Fibroblast of villous mesenchyme (primary cell): ENCODE results near the gene CDH19. TPM values are rescaled to one million over a fixed set of nuclear protein-coding genes. Genes with fewer than 3 reads are reported as not detected.

Experiments
- DNase-seq: peaks from one replicate; pipeline ENCODE4 v3.0.0-alpha.2; 2010; ENCODE audit warnings: low read depth
- H3K4me3 ChIP-seq: 2 replicates; pipeline ENCODE4 v1.5.1; 2011; ENCODE audit warnings: low read depth, mild to moderate bottlenecking, low read length
- CTCF ChIP-seq: IDR thresholded peaks from 2 replicates; pipeline ENCODE4 v1.5.1; 2012; ENCODE audit warnings: low read depth, mild to moderate bottlenecking, low read length; ENCODE audit not compliant: insufficient read depth
- total RNA-seq: library from RNA; depleted of rRNA; stranded (reverse); fragments of >200 nt; gene quantifications from 2 replicates; pipeline ENCODE4 v1.2.3, GENCODE V29; 2012

CDH19 gene
- total RNA-seq, 1 donor, result not detected

DNA sequence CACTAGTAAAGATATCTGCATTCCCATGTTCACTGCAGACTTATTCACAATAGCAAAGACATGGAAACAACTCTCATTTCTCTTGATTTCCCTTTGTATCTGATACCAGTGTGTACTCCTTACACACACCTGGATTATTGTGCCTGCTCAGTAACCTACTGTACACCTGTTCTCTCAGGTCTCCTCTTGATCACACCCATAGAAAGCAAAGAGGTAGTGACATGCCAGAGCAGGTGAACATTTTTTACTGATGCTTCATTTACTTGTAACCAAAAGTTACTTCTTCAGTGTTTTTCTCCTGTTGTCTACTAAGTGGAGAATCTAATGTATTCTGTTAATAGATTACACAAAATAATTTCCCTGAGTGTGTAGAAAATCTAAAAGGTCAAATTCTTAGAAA lies 46.8 kb downstream of the CDH19 start:
- TF ChIP-seq CTCF, result no peak
- DNase-seq, result no peak
- H3K4me3 ChIP-seq, result no peak overlapping the region

GRCh38 chr18:66555585-66555984 lies 48.3 kb downstream of the CDH19 start:
- no peak for TF ChIP-seq CTCF
- DNase-seq, result no peak
- no peak overlapping the region for H3K4me3 ChIP-seq

DNA sequence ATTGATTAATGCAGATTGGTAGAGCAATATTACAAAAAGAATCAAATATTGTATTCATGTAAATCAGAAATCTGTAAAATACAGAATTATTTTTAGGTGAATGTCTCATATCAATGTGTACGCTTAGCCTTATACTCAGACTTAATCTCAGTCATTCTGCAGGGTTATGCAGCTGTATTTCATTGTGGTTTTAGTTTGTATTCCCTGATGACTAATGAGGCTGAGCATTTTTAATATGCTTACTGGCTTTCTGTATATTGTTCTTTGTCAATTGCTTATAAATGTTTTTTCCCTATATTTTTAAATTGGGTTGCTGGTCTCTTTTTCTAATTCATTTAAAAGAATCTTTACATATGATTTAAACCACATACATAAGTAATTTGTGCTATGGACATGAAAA lies 50.1 kb downstream of the CDH19 start:
- DNase-seq, result no peak
- TF ChIP-seq CTCF, result no peak
- H3K4me3 ChIP-seq, result no peak overlapping the region

GRCh38 chr18:66550366-66550765 lies 53.5 kb downstream of the CDH19 start:
- no peak for DNase-seq
- no peak for TF ChIP-seq CTCF
- no peak overlapping the region for H3K4me3 ChIP-seq

GRCh38 chr18:66548747-66549146 lies 55.1 kb downstream of the CDH19 start:
- no peak overlapping the region for H3K4me3 ChIP-seq
- no peak for TF ChIP-seq CTCF
- DNase-seq, result no peak

- DNase-seq, result no peak
- no peak overlapping the region for H3K4me3 ChIP-seq
- no peak for TF ChIP-seq CTCF
Observed at GRCh38 chr18:66534110-66534509, 69.8 kb downstream of the CDH19 start.

GRCh38 chr18:66533693-66534092 lies 70.2 kb downstream of the CDH19 start:
- H3K4me3 ChIP-seq, result no peak overlapping the region
- no peak for TF ChIP-seq CTCF
- no peak for DNase-seq
